ENCODE data around the gene LGI4. TPM values are rescaled to one million over a fixed set of nuclear protein-coding genes. Genes with fewer than 3 reads are reported as not detected.

The LGI4 gene
- total RNA-seq, 1 experiment from 2014 or later: not detected

DNA sequence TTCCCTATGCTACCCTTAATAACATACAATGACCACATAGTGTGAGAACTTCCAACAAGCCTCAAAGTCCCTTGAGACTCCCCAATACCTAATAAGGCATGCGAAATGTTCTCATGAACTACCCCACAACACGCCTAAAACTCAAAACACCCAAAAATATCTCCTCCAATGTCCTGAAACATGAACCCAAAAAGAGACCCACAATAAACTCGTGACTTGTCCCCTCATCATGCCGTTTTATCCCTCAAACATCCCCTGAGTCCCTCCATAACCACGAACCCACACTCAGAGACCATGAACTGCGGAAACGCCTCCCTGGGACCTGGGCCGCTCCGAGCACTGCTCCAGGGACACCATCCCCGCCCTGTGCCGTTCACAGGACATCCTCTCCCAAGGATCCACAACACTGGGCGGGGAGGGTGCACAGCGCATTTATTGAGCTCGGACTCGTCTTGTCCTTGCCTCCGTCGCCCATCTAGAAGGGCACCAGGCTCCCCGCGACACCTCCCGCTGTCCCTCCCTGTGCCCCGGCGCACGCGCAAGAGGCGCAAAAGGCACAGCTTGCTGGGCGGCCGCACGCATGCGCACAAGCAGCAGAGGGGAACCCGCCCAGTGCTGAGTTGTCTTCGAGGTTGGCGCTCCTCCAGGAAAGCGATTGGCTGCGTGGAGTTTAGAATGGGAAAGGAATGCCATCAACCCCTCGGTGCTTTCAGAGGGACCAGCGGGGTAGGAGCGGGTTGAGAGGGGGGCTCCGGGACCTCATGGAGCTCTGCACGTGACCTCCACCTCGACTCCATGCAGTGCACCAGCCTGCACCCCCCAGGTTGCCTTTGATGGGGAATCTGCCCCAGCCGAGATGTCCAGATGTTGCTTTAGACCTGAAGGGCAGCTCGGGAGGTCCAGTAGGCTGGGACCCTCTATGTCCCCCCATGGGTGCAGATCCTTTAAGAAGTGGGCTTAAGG lies 10.5 kb downstream of the LGI4 start:
- peak; percentile 85 for DNase-seq (ENCODE audit: low read depth)

DNA sequence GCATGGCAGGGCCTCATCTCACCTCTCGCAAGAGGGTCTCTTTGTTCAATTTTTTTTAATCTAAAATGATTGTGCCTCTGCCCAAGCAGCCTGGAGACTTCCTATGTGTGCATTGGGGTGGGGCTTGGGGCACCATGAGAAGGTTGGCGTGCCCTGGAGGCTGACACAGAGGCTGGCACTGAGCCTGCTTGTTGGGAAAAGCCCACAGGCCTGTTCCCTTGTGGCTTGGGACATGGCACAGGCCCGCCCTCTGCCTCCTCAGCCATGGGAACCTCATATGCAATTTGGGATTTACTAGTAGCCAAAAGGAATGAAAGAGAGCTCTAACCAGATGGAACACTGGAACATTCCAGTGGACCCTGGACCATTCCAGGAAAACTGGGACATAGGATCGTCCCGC lies 11.3 kb downstream of the LGI4 start:
- DNase-seq (ENCODE audit: low read depth): peak; percentile 62

DNA sequence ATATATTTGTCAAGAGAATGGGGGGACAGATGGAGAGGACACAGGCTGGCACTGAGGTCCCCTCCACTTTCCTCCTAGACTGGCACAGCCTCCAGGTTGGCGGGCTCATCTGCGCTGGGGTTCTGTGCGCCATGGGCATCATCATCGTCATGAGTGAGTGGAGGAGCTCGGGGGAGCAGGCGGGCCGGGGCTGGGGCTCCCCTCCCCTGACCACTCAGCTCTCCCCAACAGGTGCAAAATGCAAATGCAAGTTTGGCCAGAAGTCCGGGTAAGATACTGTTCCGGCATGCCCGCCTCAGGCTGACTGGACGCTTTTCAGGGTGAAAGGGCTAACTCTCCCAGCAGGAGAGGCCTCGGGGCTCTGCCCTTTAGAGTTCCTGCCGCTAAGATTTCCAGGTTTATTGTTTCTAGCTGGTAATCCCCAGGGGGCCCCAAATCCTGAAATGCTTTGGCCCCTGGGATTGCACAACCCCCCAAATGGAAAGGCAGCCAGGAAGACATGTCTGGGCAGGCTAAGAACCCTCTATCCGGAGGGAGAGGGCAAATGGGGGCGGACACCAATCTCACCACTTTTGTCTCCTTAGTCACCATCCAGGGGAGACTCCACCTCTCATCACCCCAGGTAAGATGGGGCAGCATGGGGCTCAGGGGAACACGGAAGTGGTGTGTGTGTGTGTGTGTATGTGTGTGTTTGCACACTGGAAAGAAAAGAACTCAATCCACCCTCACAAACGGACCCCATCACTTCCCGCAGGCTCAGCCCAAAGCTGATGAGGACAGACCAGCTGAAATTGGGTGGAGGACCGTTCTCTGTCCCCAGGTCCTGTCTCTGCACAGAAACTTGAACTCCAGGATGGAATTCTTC lies 11.9 kb downstream of the LGI4 start:
- DNase-seq (ENCODE audit: low read depth): no peak

DNA sequence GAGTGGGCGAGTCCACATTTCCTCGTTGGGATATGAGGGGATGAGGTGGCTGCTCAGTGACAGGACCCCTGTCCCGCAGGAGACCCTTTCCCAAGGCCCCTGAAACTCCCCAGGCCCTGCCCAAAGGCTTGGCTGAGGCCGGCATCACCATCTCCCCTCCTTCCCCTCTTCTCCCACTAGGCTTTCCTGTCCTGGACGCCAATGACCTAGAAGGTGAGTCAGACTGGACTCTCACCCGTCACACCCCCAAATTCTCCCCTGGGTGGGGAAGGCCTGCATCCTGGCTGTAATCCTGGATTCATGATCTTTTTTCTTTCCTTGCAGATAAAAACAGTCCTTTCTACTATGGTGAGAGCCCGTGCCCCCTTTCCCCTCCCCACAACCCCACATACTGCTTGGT lies 14.0 kb downstream of the LGI4 start:
- DNase-seq (ENCODE audit: low read depth): peak; percentile 34

DNA sequence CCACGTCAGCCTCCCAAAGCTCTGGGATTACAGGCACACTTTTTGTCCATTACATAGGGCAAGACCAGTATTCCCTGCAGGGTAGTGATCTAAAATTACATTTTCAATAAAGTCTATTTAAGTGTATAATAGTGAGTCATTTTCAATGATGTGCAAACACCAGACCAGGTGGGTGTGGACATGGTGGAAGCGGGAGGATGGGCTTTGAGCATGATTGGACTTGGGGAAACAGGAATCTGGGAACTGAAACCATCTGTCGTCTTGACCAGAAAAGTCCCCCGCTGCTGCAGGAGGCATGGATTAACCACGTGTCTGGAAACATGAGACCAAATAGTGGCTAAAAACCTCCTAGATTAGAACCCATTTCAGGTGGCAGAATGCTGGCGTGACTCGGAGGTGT lies 14.4 kb downstream of the LGI4 start:
- peak; percentile 91 for DNase-seq (ENCODE audit: low read depth)

DNA sequence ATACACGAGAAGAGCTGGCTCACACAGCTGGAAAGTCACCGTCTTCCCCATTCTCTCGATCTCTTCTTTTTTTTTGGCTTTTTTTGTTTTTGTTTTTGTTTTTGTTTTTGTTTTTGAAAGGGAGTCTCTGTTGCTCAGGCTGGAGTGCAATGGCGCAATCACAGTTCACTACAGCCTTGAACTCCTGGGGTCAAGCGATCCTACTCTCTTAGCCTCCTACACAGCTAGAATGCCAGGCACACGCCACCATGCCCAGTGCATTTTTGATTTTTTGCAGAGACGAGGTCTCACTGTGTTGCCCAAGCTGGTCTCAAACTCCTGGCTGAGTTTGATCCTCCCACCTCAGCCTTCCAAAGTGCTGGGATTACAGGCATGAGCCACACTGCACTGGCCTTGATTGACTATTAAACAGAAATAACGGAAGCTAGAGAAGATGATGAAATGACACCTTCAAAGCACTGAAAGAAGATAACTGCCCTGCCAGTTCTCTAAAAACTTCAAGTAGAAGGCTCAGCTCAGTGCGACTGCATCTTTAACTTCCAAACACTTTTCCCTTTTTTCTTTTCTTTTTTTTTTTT lies 15.2 kb downstream of the LGI4 start:
- DNase-seq (ENCODE audit: low read depth): no peak

DNA sequence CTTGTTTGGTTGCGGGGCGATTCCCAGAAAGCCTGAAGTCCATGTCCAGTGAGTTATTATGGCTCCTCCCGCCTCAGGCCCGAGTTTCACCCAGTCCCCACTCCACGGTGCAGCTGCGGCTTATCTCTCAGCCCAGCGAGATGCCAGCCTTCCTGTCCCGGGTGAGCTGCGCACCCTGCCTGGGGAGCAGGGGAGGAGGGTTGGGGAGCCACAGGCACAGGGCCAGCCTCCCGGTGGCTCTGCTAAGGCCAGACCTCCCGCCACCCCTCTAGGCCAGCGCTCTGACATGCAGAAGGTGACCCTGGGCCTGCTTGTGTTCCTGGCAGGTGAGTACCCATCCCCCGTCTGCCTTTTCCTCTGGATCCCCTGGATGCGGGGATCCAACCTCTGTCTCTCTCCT lies 15.8 kb downstream of the LGI4 start:
- no peak for DNase-seq (ENCODE audit: low read depth)

DNA sequence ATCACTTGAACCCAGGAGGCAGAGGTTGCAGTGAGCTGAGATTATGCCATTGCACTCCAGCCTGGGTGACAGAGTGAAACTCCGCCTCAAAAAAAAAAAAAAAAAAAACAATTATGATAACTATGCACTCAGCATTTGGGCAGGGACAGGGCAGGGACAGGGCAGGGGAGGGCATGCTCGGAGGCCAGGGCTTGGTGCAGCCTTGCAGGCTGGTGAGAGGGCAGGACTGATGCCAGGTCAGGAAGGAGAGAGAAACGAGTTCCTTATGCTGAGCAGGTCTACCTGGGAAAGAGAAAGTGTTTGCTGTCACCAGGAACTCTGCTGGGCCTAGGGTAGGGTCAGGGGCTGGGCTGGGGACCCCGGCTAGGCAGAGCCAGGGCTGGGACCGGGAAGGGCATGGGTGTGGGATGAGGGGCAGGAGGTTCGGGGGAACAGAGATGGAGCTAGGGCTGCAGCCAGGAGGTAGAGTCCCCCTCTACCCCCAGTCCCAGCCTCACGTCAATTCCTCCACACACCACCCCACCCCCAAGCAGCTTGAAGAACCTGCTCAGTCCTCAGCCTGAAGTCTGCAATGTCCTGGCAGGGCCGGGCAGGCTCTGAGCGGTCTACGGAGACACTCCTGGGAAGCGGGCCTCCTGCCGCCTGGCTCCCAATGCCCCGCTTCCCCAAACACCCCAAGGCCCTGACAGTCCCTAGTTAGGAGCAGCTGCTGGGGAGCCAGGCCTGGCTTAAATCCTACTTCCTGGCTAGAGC lies 16.4 kb downstream of the LGI4 start:
- DNase-seq (ENCODE audit: low read depth): no peak

DNA sequence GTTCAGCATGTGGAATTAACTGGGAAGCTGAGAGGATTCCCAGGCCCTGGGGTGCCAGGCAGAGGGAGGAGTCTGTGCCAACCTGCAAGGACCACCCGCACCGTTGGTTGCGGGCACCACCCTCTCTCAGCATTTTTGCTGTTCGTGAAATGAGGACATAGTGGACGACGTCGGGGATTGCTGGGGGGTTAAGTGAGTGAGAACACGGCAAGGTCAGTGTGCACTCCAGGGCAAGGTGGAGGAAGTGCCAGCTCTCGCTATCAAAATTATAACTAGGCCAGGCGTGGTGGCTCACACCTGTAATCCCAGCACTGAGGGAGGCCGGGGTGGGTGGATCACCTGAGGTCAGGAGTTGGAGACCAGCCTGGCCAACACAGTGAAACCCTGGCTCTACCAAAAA lies 17.1 kb downstream of the LGI4 start:
- no peak for DNase-seq (ENCODE audit: low read depth)

DNA sequence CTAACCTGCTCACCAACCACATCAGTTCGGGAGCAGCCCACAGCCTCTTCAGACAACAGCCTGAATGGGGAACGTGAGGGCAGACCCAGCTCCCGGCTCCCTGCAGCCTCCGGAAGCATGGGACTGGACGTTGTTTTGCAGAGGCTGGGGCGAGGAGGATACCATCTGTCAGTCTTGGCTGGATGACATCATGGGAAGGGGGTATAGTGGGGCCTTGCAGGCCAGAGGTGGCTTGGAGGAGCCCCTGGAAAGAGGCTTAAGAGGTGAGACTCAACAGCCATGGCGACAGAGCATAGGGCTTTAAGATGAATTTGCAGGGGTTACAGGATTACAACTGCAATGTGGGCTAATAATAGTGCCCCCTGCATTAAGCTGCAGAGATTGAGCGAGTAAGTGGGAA lies 17.7 kb downstream of the LGI4 start:
- no peak for DNase-seq (ENCODE audit: low read depth)

DNA sequence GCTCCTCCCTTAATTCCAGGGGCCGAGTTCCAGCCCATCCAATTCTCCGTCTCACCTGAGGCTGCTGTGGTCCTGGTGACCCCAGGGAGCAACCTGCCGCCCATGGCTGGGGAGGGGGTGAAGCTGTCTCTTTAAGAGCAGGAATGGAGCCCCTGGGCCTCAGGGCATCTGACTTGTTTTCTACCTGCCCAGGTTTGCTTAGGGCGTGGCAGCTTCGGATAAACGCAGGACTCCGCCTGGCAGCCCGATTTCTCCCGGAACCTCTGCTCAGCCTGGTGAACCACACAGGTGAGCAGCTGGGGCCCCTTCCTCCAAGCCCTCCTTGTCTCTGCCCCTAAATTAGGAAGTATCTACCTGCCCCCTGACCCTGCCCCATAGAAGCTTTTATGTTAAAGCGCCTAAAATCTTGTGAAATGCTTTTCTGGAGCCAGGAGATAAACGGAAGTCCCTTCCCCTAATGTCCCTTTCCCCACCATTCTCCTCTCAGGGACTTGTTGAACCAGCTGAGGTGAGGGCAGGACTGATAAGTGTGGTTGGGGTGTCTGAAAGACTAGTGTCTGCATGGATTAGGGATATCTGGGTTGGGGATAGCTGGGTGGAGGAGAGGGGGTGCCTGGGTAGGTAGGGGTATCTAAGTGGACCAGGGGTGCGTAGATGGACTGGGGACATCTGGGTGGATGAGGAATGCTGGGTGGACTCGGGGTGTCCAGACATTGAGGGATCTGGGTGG lies 18.6 kb downstream of the LGI4 start:
- no peak for DNase-seq (ENCODE audit: low read depth)

DNA sequence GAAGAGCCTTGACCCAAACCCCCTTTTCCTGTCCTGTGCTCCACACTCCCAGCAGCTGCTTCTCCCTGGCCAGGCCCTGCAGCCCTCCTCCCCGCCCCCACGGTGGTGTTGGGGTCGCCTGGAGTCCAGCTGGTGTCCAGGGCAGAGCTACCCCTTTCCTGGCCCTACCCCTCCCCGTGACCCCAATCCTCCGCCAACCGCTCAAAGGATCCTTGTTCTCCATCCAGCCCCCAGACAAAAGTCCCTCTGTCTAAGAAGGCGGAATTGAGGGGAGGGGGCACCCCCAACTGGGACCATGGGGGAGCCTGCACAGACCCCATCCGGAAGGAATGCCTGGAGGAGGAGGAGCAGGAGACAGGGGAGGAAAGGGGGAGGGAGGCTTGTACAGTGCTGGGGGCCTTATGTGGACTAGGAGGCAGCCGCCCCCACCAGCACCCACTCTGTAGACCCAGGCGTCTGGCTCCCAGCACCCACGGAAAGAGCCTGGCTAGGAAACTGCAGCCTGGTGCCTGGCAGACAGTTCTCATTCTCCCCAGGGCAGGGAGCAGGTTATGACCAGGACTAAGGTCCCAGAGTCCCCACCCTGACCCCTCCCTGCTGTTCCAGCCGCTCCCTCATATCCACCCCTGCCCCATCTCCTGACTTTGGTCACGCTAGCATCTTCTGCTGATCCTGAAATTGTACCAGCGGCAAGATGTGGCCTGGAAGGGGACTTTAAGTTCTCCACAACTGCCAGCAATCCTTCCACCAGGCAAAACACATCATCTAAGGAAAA lies 19.5 kb downstream of the LGI4 start, which contains the start of gene FXYD3:
TSS of gene FXYD3 (plus strand) at position 647 of the 775 bp plus-strand sequence. CDS start 3,554 bp downstream, outside the sequence.
- no peak for DNase-seq (ENCODE audit: low read depth)

DNA sequence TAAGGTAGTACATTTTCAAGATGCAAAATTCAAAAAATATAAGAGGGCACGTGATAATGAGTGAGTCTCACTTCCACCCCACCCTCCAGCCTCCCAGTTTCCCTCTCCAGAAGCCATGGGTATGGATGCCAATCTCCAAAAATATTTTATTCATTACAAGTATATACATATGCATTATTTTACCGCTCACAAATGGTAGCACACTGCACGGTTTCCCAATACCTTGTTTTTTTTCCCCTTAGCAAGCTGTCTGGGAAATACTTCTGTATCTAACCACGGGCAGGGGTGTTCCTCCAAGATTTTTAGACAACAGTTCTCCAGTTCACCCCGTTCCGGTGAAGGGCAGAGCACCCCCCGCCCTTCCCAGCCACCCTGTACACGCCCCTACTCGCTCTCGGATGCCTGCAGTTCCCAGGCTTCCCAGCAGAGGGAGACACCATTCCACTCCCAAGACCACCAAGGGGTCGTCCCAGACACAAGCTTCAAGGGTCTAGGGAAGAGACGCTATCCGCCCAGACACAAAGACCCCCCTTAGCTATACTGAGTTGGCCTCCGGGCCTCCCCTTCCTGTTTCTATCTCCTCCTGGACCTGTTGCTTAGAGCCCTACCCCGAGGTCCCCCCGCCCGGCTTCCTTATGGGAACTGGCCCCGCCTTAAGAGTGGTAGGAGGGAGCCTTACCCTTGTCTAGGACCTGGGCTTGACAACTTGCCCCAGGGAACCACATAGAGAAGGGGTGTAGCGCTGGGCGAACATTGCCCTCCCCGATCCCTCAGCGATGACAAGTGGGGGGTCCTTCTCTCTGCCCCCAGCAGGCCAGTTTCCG lies 20.3 kb downstream of the LGI4 start:
- peak; percentile 30 for DNase-seq (ENCODE audit: low read depth)

DNA sequence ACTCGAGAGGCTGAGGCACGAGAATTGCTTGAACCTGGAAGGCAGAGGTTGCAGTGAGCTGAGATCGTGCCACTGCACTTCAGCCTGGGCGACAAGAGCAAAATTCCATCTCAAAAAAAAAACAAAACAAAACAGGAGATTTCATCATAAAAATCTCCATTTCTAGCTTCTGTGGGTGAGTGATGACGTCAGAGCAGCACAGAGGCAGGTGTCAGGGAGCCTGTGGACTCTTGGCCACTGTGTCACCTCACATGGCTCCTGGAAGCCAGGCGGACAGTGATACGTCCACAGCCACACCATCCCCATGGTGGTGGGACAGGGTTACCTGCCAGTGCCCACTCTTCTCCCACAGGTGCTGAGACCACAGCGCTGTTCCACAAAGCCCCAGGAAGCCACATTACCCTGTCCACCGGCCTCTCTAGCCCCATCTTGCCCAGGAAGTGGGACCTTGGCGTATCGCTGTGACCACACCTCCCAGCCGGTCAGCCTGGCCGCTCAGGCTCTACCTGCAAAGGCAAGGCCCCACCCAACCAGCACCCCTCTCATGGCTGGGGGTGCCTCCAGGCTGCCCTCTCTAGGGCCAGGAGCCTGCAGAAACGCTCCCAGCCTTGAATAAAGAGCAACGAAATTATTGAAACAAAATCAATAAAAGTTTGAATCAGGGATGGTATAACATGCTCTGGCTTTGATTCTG lies 21.7 kb downstream of the LGI4 start:
- no peak for DNase-seq (ENCODE audit: low read depth)

DNA sequence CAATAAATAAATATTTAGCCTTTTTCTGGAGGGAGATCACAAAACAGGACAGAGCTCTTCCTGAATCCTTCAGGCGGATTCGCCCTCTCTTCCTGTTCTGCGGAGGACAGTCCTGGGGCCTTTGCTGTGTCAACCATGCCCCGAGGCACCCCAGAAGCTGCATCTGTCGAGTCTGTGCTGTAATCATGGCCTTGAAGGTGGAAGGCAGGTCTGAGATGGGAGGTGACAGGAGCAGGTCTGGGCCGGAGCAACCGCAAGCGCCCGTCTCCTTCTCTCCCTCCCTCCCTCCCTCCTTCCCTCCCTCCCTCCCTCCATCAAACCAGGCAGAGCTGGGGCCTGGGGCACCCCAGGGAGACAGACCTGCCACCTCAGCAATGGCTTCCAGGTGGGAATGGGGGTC lies 23.9 kb downstream of the LGI4 start:
- no peak for DNase-seq (ENCODE audit: low read depth)

DNA sequence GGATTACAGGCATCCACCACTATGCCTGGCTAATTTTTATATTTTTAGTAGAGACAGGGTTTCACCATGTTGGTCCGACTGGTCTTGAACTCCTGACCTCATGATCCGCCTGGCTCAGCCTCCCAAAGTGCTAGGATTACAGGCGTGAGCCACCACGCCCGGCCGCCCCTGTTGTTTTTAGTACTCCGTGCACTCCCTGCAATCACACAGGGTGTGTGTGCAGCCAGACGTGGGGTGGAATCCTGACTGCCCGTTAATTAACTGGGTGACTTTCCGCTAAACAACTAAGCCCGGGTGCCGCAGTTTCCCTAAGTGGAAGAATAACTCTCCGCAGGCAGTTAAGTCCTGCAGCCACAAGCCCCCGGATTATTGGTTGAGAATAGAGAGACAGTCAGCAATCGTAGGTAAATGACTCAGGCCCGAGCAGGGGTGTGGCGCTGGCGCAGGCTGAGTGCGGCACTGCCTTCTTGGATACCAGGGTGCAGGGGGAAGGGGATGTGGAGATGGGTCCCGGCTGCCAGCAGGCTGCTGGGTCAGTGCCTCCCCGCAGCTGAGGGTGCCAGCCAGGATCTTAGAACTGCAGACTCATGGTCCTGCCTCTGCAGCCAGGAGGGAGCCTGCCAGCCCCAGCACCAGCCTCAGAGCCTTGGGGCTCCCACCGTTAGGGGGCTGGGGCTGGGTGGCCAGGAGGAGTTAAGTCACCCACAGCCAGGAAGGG lies 25.3 kb downstream of the LGI4 start:
- no peak for DNase-seq (ENCODE audit: low read depth)

DNA sequence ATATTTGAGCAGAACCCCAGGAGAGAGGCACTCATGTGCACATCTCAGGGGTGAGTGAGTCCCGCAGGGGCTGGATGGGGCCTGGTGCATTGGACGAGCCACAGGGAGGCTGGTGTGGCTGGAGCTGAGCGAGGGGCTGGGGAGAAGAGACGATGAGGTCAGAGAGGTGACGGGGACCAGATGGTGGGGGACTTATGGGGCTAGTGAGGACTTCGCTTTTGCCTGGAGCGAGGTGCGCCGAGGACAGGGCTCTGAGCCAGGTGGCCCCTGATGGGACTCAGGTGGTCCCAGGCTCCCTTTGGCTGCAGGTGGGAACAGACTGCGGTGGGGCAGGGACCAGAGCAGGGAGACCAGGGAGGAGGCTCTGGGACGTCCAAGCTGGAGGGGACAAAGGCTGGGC lies 26.1 kb downstream of the LGI4 start:
- no peak for DNase-seq (ENCODE audit: low read depth)

DNA sequence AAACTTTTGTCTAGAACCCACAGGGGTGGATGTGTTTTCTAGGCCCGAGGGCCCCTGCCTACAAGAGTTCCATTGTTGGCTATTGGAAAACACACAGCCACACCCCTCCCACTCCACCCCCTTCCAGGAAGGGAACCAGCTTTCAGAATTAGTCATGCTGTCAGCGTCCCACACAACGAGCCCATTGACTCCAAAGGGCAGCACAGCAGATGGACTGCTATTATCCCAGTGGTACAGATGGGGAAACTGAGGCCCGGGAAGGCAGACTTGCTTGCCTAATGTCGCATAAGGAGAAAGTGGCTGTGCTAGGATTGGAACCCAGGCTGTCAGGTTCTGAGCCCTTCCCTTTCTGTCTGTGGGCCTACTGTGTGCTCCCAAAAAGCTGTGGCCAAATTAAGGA lies 27.3 kb downstream of the LGI4 start:
- no peak for DNase-seq (ENCODE audit: low read depth)

Measured in LHCN-M2 (cell line).